ENCODE results near the gene CPEB3. TPM values are rescaled to one million over a fixed set of nuclear protein-coding genes. Genes with fewer than 3 reads are reported as not detected.

CPEB3 gene
- total and polyA plus RNA-seq, 2 donors (not counting 3 experiments of a cell fraction or from before 2014, with no cell fraction given): 0.80 to 2.2 TPM

DNA sequence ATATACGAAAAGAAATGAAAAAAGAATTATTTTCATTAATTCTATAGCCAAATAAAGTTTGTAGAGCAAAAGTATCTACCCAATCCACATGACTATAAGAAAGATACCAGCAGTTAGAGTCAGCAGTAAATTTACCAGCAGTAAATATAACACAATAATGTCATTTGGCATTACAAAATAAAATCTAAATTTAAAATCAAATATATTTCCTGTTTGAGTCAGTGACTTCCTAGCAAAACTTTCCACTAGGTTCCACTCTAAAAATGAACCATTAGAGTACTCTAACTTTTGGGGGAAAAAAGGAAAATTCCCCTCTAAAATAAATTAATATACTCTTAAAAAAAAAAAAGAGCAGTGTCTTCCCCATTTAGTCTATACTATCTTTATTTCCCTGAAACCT lies 144.8 kb downstream of the CPEB3 start:
- H4K20me1 ChIP-seq (replicated peaks; ENCODE audit: control insufficient read depth, extremely low read depth, insufficient read depth, low read length): no peaks in the 10 kb centered on the region
- no peaks in the 10 kb centered on the region for H3K9me3 ChIP-seq (replicated peaks; ENCODE audit: control insufficient read depth, insufficient read depth, low read length)
- intact Hi-C loops (cut with micrococcal nuclease) (loop anchor here (5.0 kb wide), 1 partner anchor 146 kb away; the partner anchor contains the start of genes CPEB3 and MARCHF5), dilution Hi-C loops (cut with MboI; ENCODE audit: extremely low pct_ligation_motif_present, low sequenced_read_pairs) (no loop called here)
- H3K36me3 ChIP-seq (ENCODE audit: control insufficient read depth in 2 of 2, extremely low read depth in 1 of 2, insufficient read depth in 2 of 2, low read length in 2 of 2): no peaks in the 10 kb centered on the region
- TF ChIP-seq JUN (IDR thresholded peaks at IDR 0.05; ENCODE audit: borderline replicate concordance, insufficient read depth, insufficient read length, low read depth): no peak
- TF ChIP-seq FOS (IDR thresholded peaks at IDR 0.05; ENCODE audit: borderline replicate concordance, insufficient read depth, low read length): peak; percentile 7
- FAIRE-seq (no peak), DNase-seq (ENCODE audit: low read depth, low spot score) (peak; percentile 26)
- peak overlapping the region; percentile 78 for H3K4me2 ChIP-seq (ENCODE audit: insufficient read depth, low read length)
- H3K4me1 ChIP-seq (ENCODE audit: control insufficient read depth, extremely low read depth, insufficient read depth, low read length): peaks cover 33% of the 10 kb centered on the region
- ChIA-PET POLR2A (interaction anchor here (0.6 kb wide), 1 partner anchor 259 kb away, joined by 3 read pairs; no protein-coding TSS in a partner anchor), CTCF (interaction anchor here (1.0 to 1.4 kb wide), 3 partner anchors 12 to 58 kb away, joined by 4 to 5 read pairs (median 4); no protein-coding TSS in a partner anchor)
- no peak overlapping the region for H3K9ac ChIP-seq (replicated peaks; ENCODE audit: extremely low read depth, insufficient read depth, low read length)
- no peaks in the 10 kb centered on the region for H3K79me2 ChIP-seq (ENCODE audit: control insufficient read depth, insufficient read depth, low read length)
- no peaks in the 10 kb centered on the region for H3K27me3 ChIP-seq (ENCODE audit: control insufficient read depth in 2 of 2, insufficient read depth in 2 of 2, low read length in 2 of 2)
- H3K9me1 ChIP-seq (replicated peaks; ENCODE audit: control insufficient read depth, extremely low read depth, insufficient read depth, low read length): no peaks in the 10 kb centered on the region
- no TSS peak for BruUV-seq (replicated peaks)
- H3K4me3 ChIP-seq (replicated peaks in 1 of 3; ENCODE audit: insufficient read depth in 1 of 3, low read depth in 1 of 3, low read length in 3 of 3): peak overlapping the region in 1 of 3 experiments; percentile 38
- H3K27ac ChIP-seq (ENCODE audit: insufficient read depth, low read depth, low read length): peak overlapping the region; percentile 26
- no peak overlapping the region for H2AFZ ChIP-seq (ENCODE audit: low read depth, low read length)

GRCh38 chr10:92142949-92143348 lies 147.9 kb downstream of the CPEB3 start:
- no peak overlapping the region for H3K27ac ChIP-seq (ENCODE audit: insufficient read depth, low read depth, low read length)
- H3K9me1 ChIP-seq (replicated peaks; ENCODE audit: control insufficient read depth, extremely low read depth, insufficient read depth, low read length): no peaks in the 10 kb centered on the region
- no TSS peak for BruUV-seq (replicated peaks)
- FAIRE-seq (no peak), DNase-seq (ENCODE audit: low read depth, low spot score) (no peak)
- H3K4me1 ChIP-seq (ENCODE audit: control insufficient read depth, extremely low read depth, insufficient read depth, low read length): peaks cover 33% of the 10 kb centered on the region
- peak overlapping the region; percentile 6 for H3K4me2 ChIP-seq (ENCODE audit: insufficient read depth, low read length)
- TF ChIP-seq POLR2AphosphoS5 (IDR thresholded peaks at IDR 0.05; ENCODE audit: insufficient read depth, low read depth, low read length) (no peak), FOS (IDR thresholded peaks at IDR 0.05; ENCODE audit: borderline replicate concordance, insufficient read depth, low read length) (no peak), CTCF (IDR thresholded peaks at IDR 0.05; ENCODE audit: extremely low read depth in 1 of 2, insufficient read depth in 1 of 2, low read depth in 1 of 2, low read length in 2 of 2) (no peak), EZH2 (IDR thresholded peaks at IDR 0.05; ENCODE audit: borderline replicate concordance, low read depth, low read length, severe bottlenecking) (no peak)
- TF ChIP-seq, protein P1, sequence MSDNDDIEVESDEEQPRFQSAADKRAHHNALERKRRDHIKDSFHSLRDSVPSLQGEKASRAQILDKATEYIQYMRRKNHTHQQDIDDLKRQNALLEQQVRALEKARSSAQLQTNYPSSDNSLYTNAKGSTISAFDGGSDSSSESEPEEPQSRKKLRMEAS (IDR thresholded peaks at IDR 0.05; ENCODE audit: insufficient read depth, insufficient read length): no peak
- no peak overlapping the region for H2AFZ ChIP-seq (ENCODE audit: low read depth, low read length)
- dilution Hi-C loops (cut with MboI; ENCODE audit: extremely low pct_ligation_motif_present, low sequenced_read_pairs): no loop called here
- H3K79me2 ChIP-seq (ENCODE audit: control insufficient read depth, insufficient read depth, low read length): no peaks in the 10 kb centered on the region
- H3K9me3 ChIP-seq (replicated peaks; ENCODE audit: control insufficient read depth, insufficient read depth, low read length): no peaks in the 10 kb centered on the region
- intact Hi-C loops (cut with micrococcal nuclease): no loop called here
- H3K27me3 ChIP-seq (ENCODE audit: control insufficient read depth in 2 of 2, insufficient read depth in 2 of 2, low read length in 2 of 2): no peaks in the 10 kb centered on the region
- H4K20me1 ChIP-seq (replicated peaks; ENCODE audit: control insufficient read depth, extremely low read depth, insufficient read depth, low read length): no peaks in the 10 kb centered on the region
- POLR2A ChIA-PET: no interaction called here
- CTCF ChIA-PET: interaction anchor here (0.6 to 2.3 kb wide), 7 partner anchors 17 to 149 kb away, joined by 3 to 8 read pairs (median 4); no protein-coding TSS in a partner anchor
- H3K4me3 ChIP-seq (replicated peaks in 1 of 3; ENCODE audit: insufficient read depth in 1 of 3, low read depth in 1 of 3, low read length in 3 of 3): no peak overlapping the region
- no peak overlapping the region for H3K9ac ChIP-seq (replicated peaks; ENCODE audit: extremely low read depth, insufficient read depth, low read length)
- H3K36me3 ChIP-seq (ENCODE audit: control insufficient read depth in 2 of 2, extremely low read depth in 1 of 2, insufficient read depth in 2 of 2, low read length in 2 of 2): no peaks in the 10 kb centered on the region

Data from endothelial cell of umbilical vein (primary cell).